T-helper 1 cell treated with Interleukin-12 subunit alpha and Interleukin-12 subunit beta and Interleukin-4 antibody, amounts not matched to agents 30 μg/mL and 1 μg/mL, for 36 hours (primary cell): ENCODE measurements around the gene EIF4E.
"Not testable (repeated sequence)": the region's sequence is repeated elsewhere in the genome, so short reads cannot be mapped to it uniquely, and the experiment has no call there.

Experiments
- H3K27ac Mint-ChIP-seq: one replicate; pipeline ENCODE4 v1.8.0; 2021; ENCODE audit warnings: mild to moderate bottlenecking, mixed read lengths
- H3K27me3 Mint-ChIP-seq: one replicate; pipeline ENCODE4 v1.8.0; 2021; ENCODE audit warnings: low read depth, mixed read lengths
- H3K36me3 Mint-ChIP-seq: one replicate; pipeline ENCODE4 v1.8.0; 2021; ENCODE audit warnings: low read depth, mixed read lengths
- H3K4me1 Mint-ChIP-seq: one replicate; pipeline ENCODE4 v1.8.0; 2021; ENCODE audit warnings: low read depth, mixed read lengths
- H3K4me3 Mint-ChIP-seq: one replicate; pipeline ENCODE4 v1.8.0; 2021; ENCODE audit warnings: mild to moderate bottlenecking, moderate library complexity, mixed read lengths
- H3K9me3 Mint-ChIP-seq: one replicate; pipeline ENCODE4 v1.8.0; 2021; ENCODE audit warnings: mixed read lengths

EIF4E gene

DNA sequence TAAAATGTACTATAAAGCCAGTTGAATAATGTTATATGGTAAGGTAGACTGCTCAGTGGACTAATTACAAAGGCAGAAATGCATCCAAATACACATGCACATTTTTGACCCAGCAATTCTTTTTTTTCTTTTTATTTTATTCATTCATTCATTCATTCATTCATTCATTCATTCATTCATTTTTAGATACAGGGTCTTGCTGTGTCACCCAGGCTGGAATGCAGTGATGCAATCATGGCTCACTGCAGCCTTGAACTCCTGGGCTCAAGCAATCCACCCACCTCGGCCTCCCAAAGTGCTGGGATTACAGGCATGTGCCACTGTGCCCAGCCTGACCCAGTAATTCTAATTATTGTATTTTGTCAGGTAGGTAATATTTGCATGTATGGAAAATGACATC, 97.9 kb downstream of the EIF4E start:
- peaks cover 14% of the 10 kb centered on the region for H3K27me3 Mint-ChIP-seq
- not testable (repeated sequence) for H3K27ac Mint-ChIP-seq, H3K4me3 Mint-ChIP-seq, H3K9me3 Mint-ChIP-seq, H3K4me1 Mint-ChIP-seq, H3K36me3 Mint-ChIP-seq
